K562 (cell line): ENCODE results near the gene PVALEF. TPM values are rescaled to one million over a fixed set of nuclear protein-coding genes. Genes with fewer than 3 reads are reported as not detected.
A peak's percentile ranks its signal among the peaks of the same experiment; 100 is the strongest.

Source experiments
- CBFA2T2 ChIP-seq: fragments of 450-650 bp; conservative IDR thresholded peaks from 2 replicates; pipeline ENCODE4 v1.6.1; 2017; ENCODE audit warnings: mild to moderate bottlenecking
- CHD4 ChIP-seq: fragments of 200-600 bp; sonication (generic); IDR thresholded peaks from 3 replicates; pipeline ENCODE4 v1.6.1; 2012; ENCODE audit warnings: low read depth, mild to moderate bottlenecking, mixed read lengths, low read length, inconsistent platforms; ENCODE audit not compliant: insufficient read depth, insufficient replicate concordance, poor library complexity, severe bottlenecking
- FUS ChIP-seq: fragments of 200-400 bp; formaldehyde crosslinking; optimal IDR thresholded peaks from 2 replicates; pipeline ENCODE3; 2017; ENCODE audit warnings: low read depth, low read length
- GABPB2 ChIP-seq: fragments of 250-450 bp; sonication (Bioruptor Pico); conservative IDR thresholded peaks from 2 replicates; pipeline ENCODE4 v1.5.1; 2021; ENCODE audit warnings: mild to moderate bottlenecking
- GATAD2A ChIP-seq: fragments of 450-650 bp; IDR thresholded peaks from 2 replicates; pipeline ENCODE4 v1.6.1; 2017
- GATAD2B ChIP-seq: fragments of 450-650 bp; IDR thresholded peaks from 2 replicates; pipeline ENCODE4 v1.6.1; 2017; ENCODE audit warnings: mild to moderate bottlenecking, borderline replicate concordance
- HNRNPH1 ChIP-seq: fragments of 200-400 bp; formaldehyde crosslinking; optimal IDR thresholded peaks from 2 replicates; pipeline ENCODE3; 2017; ENCODE audit warnings: low read depth, mild to moderate bottlenecking, low read length, moderate library complexity
- SMARCC2 ChIP-seq: fragments of 450-650 bp; IDR thresholded peaks from 2 replicates; pipeline ENCODE4 v1.6.1; 2017; ENCODE audit warnings: antibody characterized with exemption, moderate library complexity, mild to moderate bottlenecking, low read depth
- SUPT5H ChIP-seq: fragments of 450-650 bp; IDR thresholded peaks from 2 replicates; pipeline ENCODE4 v1.6.1; 2016
- USF2 ChIP-seq: sonication (generic); formaldehyde crosslinking; IDR thresholded peaks from 2 replicates; pipeline ENCODE4 v1.5.0; 2020; ENCODE audit warnings: missing genetic modification reagents
- ZNF24 ChIP-seq: fragments of 450-650 bp; IDR thresholded peaks from 2 replicates; pipeline ENCODE4 v1.6.1; 2016
- ZNF449 ChIP-seq: fragments of 250-450 bp; sonication (Bioruptor Pico); IDR thresholded peaks from 2 replicates; pipeline ENCODE4 v1.8.0; 2022; ENCODE audit warnings: moderate library complexity, mild to moderate bottlenecking, inconsistent platforms
- ZNF561 ChIP-seq: fragments of 450-650 bp; formaldehyde crosslinking; conservative IDR thresholded peaks from 2 replicates; pipeline ENCODE4 v1.4.0; 2020; ENCODE audit warnings: mild to moderate bottlenecking, moderate library complexity
- ZNF707 ChIP-seq: fragments of 250-450 bp; sonication (Bioruptor Pico); conservative IDR thresholded peaks from 2 replicates; pipeline ENCODE4 v1.8.0; 2022; ENCODE audit warnings: inconsistent platforms, mild to moderate bottlenecking, moderate library complexity
- ZNF76 ChIP-seq: fragments of 250-450 bp; sonication (Bioruptor Pico); IDR thresholded peaks from 2 replicates; pipeline ENCODE4 v1.4.0; 2020; ENCODE audit warnings: mild to moderate bottlenecking, moderate library complexity, borderline replicate concordance
- polyA plus RNA-seq, 8 experiments: library from polyadenylated mRNA; depleted of rRNA in 4 of 8; stranded (reverse) in 5 of 8; unstranded in 3 of 8; fragments of >200 nt; fragmentation: Nextera tagmentation in 2 of 8; fragmentation: Illumina TruSeq in 1 of 8; extraction: Ambion mirVana in 2 of 8; extraction: Trizol in 1 of 8; gene quantifications; 2 replicates each; pipeline versions ENCODE4 v1.2.1 to v1.2.3, GENCODE V29; 2011 to 2014; ENCODE audit warnings: inconsistent platforms in 1 of 8, missing spikeins in 1 of 8
- total RNA-seq, 7 experiments: library from RNA; depleted of rRNA in 6 of 7; stranded (reverse); fragments of >200 nt in 6 of 7; fragmentation: Illumina TruSeq in 2 of 7; extraction: Trizol in 2 of 7; gene quantifications; 2 replicates each; pipeline versions ENCODE4 v1.2.1 to v1.2.3, GENCODE V29; 2011 to 2021; ENCODE audit warnings: low replicate concordance in 1 of 7
- TF ChIP-seq, protein P1 (sequence below): sonication (generic); formaldehyde crosslinking; IDR thresholded peaks from 2 replicates; pipeline ENCODE4 v1.8.1; 2023; ENCODE audit warnings: mild to moderate bottlenecking, missing genetic modification reagents

Gene PVALEF
- total and polyA plus RNA-seq, 9 of the 15 experiments (the other 6 are each of a cell fraction or from before 2014, with no cell fraction given): not detected

GRCh38 chr17:81120149-81120484 is 45.2 kb upstream of the PVALEF start (continued):
- TF ChIP-seq CHD4: peak; percentile 43
- no peak for TF ChIP-seq GABPB2
- TF ChIP-seq ZNF707 (CRISPR knock-in tag): no peak
- TF ChIP-seq SUPT5H: no peak
- no peak for TF ChIP-seq ZNF561
- no peak for TF ChIP-seq ZNF449 (CRISPR knock-in tag)
- no peak for TF ChIP-seq CBFA2T2
- TF ChIP-seq, protein P1, sequence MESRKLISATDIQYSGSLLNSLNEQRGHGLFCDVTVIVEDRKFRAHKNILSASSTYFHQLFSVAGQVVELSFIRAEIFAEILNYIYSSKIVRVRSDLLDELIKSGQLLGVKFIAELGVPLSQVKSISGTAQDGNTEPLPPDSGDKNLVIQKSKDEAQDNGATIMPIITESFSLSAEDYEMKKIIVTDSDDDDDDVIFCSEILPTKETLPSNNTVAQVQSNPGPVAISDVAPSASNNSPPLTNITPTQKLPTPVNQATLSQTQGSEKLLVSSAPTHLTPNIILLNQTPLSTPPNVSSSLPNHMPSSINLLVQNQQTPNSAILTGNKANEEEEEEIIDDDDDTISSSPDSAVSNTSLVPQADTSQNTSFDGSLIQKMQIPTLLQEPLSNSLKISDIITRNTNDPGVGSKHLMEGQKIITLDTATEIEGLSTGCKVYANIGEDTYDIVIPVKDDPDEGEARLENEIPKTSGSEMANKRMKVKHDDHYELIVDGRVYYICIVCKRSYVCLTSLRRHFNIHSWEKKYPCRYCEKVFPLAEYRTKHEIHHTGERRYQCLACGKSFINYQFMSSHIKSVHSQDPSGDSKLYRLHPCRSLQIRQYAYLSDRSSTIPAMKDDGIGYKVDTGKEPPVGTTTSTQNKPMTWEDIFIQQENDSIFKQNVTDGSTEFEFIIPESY (CRISPR knock-in tag): peak; percentile 96
- no peak for TF ChIP-seq USF2
- TF ChIP-seq ZNF24: no peak
- TF ChIP-seq GATAD2A: 0 out of 2 replicates have a peak, but pooled peaks have one; percentile 38
- no peak for TF ChIP-seq SMARCC2
- TF ChIP-seq FUS: no peak
- no peak for TF ChIP-seq ZNF76 (CRISPR knock-in tag)
- no peak for TF ChIP-seq HNRNPH1
- TF ChIP-seq GATAD2B: peak; percentile 18; the same call in 1 of the 2 replicates
